Activated CD4-positive, alpha-beta T cell treated with anti-CD3 and anti-CD28 coated beads for 24 hours (primary cell): ENCODE results near the gene SULT2B1.
"Not testable (repeated sequence)": the region's sequence is repeated elsewhere in the genome, so short reads cannot be mapped to it uniquely, and the experiment has no call there.

Experiments used
- DNase-seq, 2 donors: peaks; one replicate each; pipeline ENCODE4 v3.0.0-alpha.2; 2020; ENCODE audit warnings: low read depth in 2 of 2

The SULT2B1 gene

DNA sequence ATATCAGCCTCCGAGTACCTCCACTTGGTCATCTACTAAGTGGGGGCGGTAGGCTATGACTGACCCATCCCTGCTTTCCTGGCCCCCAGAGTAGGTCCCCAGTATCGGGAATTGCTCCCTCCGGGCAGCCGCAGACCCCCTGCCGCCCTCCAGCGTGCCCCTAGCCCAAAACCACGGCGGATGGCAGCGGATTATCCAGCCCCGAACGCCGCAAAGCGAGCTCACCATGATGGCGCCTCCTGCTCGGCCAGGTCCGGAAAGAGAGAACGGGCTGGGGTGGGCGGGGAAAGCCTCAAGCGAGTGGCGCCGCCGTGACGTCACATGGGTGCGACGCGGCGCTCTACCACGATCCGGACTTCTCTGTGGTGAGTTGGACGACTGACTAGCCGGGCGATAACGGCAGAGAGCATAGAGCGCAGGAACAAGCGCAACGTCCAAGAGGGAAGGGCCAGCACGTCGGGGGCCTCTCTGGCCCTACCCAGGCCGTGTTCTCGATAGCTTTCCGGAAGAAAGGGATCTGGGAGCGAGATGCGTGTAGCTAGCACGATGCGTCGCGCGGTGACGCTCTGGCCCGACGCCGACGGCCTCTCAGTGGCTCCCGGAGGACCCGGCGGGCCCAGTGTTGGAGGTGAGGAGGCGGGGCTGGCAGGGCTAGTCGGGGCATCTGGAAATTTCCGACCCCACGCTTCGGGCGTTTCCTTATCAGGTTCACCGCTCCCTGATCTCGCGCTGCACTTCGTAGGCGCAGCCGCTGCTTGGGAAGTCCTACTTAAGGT, 67.1 kb downstream of the SULT2B1 start, which contains the start of the genes RPL18 and SPHK2:
TSS of gene RPL18 (minus strand) at position 263 of the 776 bp plus-strand sequence. CDS start at position 228, 35 bp downstream.
TSS of gene SPHK2 (plus strand) at position 591 of the 776 bp plus-strand sequence. CDS start 1,009 bp downstream, outside the sequence.
- peak; percentile 90 to 94 for DNase-seq

DNA sequence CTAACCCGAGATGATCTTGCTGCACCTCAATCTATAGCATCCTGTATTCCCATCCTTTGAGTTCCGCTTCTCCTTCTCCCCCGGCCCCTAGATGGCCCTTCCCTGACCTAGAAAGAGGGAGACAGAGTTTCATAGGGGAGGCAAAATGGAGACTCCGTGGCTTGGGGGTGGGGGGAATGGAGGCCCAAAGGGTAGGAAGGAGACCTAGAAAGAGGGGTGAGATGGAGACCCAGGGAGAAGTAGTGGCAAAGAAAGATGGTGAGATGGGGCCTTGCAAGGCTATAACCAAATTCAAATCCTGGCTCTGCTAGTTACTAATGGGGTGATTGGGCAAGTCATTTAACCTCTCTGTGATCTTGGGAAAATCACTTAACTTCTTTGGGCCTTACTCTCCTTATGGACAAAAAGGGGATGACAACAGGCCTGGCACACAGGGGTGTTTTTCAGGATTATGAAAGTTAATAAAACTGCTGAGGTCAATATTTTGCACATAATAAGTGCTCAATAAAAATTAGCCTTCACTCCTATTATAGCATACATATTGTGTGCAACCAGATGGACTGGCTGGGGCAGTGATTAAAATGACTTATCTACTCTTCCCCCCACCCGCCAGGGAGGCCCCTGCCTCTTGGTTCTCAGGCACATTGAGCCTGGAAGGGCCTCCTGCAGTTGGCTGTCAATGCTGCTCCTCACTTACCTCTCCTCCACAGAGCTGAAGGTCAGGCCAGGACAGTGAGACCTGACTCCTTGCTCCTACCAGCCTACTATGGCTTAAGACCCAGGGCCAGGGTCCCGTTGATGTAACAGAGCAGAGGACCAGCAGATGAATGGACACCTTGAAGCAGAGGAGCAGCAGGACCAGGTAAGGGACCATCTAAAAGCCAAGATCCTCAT, 68.0 kb downstream of the SULT2B1 start:
- no peak for DNase-seq

DNA sequence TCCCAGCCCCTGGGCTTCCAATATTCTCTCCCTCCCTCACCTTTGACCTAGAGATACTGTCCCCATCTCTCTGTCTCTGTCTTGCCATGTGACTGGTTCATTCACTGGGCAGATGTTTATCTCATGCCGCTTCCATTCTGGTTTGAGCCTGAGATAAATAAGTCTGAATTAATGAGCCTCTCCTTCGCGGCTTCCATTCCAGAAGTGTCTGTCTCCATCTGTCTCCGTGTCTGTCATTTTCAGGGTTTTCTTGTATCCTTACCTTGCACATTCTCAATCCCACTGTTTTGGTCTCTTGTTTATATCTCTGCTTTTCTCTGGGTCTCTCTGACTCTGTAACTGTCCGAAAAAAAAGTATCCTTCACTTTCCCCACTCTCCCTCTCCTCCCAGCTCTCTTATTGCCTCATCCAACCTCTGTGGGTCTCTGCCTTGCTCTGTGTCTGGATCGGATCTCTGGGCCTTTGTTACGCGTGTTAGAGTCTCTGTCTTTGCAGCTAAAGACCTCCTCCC, 71.6 kb downstream of the SULT2B1 start:
- no peak for DNase-seq

DNA sequence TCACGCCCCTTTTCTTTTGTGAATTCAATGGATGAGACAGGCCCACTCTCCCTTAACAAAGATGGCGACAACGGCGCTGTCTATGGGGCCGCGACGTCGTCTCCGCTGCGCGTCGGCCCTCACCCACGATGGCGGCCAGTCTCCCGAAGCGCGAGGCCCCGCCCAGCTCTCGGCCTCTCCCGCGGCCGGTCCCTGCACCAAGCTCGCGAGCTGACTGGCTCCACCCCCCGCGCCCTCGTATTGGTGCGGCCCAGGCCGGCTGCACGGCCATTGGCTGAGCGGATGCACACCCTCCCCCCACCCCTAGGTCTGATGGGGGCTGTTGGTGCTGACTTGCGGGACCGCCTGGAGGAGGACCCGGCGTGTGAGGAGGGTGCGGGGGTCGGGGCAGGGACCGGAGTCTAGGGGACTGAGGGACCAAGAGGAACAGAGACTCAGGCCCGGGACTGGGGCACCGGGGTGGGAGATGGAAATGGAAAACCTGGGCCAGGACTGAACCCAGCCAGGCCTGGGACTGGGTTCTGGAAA, 72.2 kb downstream of the SULT2B1 start:
- peak; percentile 96 for DNase-seq

DNA sequence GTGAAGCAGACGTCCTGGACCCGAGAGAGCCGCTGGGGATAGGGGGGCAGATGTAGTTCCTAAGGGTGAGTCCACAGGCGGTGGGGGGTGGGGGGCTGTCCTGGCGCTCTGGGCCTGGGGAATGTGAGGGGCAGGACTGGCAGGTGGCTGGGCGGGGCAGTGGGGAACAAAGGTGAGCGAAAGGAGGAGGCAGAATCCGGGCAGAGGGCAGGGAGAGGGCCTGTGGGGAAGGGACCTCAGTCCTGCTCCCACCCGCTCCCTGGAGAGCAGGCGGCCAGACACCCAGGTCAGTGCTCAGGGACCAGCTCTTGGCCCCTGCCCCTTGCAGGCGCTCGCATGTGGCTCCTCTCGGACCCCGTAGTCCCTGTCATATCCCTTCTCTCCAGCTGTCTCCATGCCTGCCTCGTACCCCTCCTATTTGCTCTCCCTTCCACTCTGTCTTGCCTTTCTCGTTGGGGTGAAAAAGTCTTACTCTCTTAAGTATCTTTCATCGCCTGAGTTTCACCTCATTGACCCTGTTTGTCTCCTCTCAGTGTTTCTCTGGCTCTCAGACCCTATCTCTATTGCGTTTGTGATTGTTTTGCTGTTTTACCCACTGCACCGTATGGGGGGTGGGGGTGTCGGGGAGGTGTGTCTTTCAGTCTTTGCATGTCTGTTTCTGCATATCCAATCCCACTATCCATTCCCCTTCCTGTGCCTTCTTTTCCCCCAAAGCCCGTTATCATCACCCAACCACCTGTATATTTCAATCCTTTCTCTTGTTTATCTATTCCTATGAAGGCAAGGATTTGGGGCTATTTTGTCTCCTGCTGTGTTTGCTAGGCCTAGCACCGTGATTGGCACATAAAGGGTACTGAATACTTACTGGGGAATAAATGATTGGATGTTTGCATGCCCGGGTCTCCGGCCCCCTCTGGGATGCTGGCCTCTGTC, 73.1 kb downstream of the SULT2B1 start:
- no peak for DNase-seq

DNA sequence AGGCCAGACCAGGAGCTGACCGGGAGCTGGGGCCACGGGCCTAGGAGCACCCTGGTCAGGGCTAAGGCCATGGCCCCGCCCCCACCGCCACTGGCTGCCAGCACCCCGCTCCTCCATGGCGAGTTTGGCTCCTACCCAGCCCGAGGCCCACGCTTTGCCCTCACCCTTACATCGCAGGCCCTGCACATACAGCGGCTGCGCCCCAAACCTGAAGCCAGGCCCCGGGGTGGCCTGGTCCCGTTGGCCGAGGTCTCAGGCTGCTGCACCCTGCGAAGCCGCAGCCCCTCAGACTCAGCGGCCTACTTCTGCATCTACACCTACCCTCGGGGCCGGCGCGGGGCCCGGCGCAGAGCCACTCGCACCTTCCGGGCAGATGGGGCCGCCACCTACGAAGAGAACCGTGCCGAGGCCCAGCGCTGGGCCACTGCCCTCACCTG, 73.9 kb downstream of the SULT2B1 start:
- DNase-seq = no peak

DNA sequence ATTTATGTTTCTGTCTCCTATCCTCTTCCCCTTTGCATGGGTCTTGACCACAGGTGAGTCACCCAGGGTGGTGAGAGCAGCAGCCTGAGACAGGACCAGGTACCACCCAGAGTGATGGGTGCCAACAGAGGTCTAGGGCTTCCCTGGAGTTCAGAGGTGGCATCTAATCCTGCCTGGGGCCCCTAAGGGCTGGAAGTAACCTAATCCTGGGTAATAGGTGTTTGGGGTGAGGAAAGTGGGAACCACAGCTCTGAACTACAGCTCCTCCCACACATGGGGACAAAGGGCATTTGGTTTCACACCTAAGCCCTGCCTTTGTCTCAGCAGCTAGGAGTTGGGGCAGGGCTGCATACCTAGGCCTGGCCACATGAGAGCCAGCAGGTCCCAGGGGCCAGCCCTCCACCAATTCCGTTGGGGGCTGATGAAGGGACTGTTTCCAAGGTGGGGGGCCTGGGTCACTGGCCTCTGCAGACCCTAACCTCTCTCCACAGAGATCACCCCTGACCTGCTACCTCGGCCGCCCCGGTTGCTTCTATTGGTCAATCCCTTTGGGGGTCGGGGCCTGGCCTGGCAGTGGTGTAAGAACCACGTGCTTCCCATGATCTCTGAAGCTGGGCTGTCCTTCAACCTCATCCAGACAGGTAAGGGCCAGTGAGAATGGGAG, 75.4 kb downstream of the SULT2B1 start:
- no peak for DNase-seq

DNA sequence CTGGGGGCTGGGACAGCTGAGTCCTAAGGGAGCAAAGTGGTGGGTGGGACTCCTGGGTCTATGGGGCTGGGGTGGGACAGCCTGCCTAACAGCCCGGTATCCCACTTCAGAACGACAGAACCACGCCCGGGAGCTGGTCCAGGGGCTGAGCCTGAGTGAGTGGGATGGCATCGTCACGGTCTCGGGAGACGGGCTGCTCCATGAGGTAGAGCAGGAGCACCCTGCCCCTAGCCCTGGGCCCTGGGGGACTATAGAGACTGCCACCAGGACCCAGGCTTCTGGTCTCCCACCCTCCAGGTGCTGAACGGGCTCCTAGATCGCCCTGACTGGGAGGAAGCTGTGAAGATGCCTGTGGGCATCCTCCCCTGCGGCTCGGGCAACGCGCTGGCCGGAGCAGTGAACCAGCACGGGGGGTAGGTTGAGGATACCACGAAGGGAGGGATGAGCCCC, 75.9 kb downstream of the SULT2B1 start:
- no peak for DNase-seq

DNA sequence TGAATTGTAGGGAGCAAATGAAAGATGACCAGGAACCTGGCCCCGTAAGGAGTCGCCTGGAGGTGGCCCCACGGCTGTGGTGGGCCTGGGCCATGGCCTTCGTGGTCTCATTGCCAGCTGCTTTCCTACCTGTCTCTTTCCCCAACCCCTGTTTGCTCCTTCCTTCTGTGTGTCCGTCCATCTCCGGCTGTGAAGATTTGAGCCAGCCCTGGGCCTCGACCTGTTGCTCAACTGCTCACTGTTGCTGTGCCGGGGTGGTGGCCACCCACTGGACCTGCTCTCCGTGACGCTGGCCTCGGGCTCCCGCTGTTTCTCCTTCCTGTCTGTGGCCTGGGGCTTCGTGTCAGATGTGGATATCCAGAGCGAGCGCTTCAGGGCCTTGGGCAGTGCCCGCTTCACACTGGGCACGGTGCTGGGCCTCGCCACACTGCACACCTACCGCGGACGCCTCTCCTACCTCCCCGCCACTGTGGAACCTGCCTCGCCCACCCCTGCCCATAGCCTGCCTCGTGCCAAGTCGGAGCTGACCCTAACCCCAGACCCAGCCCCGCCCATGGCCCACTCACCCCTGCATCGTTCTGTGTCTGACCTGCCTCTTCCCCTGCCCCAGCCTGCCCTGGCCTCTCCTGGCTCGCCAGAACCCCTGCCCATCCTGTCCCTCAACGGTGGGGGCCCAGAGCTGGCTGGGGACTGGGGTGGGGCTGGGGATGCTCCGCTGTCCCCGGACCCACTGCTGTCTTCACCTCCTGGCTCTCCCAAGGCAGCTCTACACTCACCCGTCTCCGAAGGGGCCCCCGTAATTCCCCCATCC, 76.7 kb downstream of the SULT2B1 start:
- DNase-seq = no peak

DNA sequence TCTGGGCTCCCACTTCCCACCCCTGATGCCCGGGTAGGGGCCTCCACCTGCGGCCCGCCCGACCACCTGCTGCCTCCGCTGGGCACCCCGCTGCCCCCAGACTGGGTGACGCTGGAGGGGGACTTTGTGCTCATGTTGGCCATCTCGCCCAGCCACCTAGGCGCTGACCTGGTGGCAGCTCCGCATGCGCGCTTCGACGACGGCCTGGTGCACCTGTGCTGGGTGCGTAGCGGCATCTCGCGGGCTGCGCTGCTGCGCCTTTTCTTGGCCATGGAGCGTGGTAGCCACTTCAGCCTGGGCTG, 77.3 kb downstream of the SULT2B1 start:
- DNase-seq = no peak

DNA sequence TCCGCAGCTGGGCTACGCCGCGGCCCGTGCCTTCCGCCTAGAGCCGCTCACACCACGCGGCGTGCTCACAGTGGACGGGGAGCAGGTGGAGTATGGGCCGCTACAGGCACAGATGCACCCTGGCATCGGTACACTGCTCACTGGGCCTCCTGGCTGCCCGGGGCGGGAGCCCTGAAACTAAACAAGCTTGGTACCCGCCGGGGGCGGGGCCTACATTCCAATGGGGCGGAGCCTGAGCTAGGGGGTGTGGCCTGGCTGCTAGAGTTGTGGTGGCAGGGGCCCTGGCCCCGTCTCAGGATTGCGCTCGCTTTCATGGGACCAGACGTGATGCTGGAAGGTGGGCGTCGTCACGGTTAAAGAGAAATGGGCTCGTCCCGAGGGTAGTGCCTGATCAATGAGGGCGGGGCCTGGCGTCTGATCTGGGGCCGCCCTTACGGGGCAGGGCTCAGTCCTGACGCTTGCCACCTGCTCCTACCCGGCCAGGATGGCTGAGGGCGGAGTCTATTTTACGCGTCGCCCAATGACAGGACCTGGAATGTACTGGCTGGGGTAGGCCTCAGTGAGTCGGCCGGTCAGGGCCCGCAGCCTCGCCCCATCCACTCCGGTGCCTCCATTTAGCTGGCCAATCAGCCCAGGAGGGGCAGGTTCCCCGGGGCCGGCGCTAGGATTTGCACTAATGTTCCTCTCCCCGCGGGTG, 77.8 kb downstream of the SULT2B1 start:
- DNase-seq = no peak

DNA sequence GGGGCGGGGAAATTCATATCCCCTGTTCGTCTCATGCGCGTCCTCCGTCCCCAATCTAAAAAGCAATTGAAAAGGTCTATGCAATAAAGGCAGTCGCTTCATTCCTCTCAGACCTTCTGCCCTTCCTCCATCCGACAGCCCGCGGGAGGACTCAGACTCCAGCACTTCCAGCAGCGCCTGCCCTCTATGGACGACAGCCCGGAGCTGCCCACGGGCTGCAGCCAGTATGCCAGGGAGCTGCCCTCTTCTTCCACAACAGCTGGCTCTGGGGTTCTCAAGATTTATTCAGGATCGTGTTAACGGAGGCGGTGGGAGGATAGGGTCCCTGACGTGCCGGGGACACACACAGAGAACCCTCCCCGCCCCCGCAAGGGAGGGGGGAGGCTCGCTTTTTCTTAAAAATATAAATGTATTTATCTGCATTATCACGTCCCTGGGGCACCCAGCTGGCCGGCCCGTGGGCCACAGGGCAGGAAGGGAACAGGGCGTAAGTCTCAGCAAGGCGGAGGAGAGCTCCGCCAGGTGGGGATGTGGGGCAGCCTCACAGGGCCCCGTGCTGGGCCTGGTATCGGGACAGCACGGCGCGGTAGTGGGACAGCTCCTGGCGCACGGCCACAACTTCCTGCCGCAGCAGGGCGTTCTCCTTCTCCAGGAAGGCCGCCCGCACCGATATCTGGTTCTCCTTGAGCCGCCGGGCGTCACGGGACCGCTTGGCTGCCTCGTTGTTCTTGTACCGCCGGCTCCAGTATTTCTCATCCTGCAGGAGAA, 78.5 kb downstream of the SULT2B1 start:
- DNase-seq = no peak

DNA sequence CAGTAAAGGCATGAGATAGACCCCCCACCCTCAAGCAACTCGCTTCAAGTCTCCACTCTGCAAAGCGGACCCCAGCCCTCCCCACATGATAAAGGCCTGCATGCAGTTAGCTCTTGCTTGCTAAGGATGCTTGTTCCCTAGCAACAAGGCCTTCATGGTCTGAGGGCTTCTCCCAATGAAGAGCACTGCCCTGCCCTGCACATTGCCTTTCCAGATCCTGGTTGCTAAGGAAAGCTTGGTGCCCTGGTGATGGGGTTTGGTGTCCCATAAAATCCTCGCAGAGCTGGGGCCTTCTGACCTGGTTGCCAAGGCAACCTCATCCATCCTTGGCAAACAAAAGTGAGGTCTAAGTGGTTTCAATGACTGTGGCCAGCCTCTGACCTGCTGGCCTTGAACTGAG, 79.3 kb downstream of the SULT2B1 start:
- DNase-seq = no peak

DNA sequence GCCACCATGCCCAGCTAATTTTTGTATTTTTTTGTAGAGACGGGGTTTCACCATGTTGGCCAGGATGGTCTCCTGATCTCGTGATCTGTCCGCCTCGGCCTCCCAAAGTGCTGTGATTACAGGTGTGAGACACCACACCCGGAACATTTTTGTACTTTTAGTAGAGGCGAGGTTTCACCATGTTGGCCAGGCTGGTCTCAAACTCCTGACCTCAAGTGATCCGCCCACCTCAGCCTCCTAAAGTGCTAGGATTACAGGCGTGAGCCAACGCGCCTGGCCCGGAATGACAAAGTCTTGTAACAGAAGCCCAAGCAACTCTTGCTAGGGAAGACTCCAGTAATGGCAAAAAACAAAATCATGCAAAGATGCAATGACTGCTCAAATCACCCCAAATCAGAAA, 80.3 kb downstream of the SULT2B1 start:
- DNase-seq = not testable (repeated sequence)

DNA sequence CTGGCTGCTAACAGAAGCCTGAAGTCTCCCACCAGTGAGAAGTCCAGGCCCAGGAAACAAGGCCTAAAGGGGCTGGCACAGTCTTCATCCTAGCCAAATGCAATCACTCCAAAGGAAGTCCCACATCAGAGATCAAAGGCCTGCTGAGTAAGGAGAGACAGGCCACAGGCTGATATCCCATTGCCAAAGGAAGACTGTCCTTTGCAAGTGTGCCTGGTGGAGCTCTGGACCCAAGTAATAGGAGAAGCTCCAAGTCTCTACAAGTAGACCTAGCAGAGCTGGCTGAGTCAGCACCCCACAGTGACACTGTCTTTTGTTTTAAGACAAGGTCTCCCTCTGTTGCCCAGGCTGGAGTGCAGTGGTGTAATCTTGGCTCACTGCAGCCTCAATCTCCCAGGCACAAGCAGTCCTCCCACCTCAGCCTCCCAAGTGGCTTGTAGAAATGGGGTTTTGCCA, 80.7 kb downstream of the SULT2B1 start:
- no peak for DNase-seq

DNA sequence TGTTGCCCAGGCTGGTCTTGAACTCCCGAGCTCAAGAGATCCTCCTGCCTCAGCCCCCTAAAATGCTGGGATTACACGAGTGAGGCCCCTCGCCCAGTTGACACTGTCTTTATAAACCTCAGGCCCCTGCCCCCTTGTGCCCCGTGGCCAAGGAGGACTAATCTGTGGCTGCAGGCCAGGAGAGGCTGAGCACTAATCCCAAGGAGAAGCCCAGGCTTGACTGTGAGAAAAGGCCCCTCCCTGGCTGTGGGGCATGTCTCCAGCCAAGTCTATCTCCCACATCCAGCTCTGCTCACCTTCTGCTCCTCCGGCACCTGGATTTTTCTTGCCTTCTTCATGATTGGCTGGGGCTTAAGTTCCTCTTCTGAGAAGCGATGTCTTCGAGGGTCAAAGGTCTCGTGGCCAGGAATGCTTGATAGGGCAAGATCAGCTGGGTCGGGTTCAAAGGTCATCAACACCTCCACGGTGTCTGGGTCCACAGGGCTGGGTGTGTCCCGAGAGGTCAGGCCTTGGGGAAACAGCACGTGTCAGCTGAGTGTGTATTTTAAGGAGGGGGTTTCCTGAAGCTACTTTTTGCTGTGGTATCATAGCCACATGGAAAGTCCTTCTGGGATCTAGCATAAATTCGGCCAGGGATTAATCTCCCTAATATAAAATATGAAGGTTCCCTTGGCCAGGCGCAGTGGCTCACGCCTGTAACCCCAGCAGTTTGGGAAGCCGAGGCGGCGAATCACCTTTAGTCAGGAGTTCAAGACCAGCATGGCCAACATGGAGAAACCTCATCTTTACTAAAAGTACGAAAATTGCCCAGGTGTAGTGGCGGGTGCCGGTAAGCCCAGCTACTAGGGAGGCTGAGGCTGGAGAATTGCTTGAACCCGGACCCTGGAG, 81.4 kb downstream of the SULT2B1 start:
- no peak for DNase-seq

DNA sequence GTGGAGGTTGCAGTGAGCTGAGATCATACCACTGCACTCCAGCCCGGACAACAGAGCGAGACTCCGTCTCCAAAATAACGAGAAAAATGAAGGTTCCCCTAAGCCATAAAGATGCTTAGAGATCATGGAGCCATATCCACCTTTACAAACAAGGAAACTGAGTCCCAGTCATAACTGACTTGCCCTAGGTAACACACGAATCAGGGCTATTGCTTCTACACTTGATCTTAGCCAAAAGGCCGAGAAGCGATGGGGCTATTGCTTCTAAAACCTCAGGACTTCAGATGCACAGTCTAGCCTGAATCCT, 82.0 kb downstream of the SULT2B1 start:
- DNase-seq = no peak
